Activated naive CD4-positive, alpha-beta T cell treated with anti-CD3 and anti-CD28 coated beads, Interleukin-2, amount 10 ng/mL, durations not matched to agents 7 days and 5 days (primary cell): ENCODE results near the gene ZNF609.
"Not testable (repeated sequence)": the region's sequence is repeated elsewhere in the genome, so short reads cannot be mapped to it uniquely, and the experiment has no call there.

Source experiments
- CTCF ChIA-PET: fragments of 350-600 bp; sonication (Branson Sonifier 250); formaldehyde crosslinking; loops from one replicate; lab custom pipeline; 2021; ENCODE audit warnings: antibody characterized with exemption; lab: Charles Lee
- DNase-seq: peaks from one replicate; pipeline ENCODE4 v3.0.0-alpha.2; 2020
- H3K27ac Mint-ChIP-seq: one replicate; pipeline ENCODE4 v1.8.0; 2021; ENCODE audit warnings: mild to moderate bottlenecking, moderate library complexity, mixed read lengths
- H3K27me3 Mint-ChIP-seq: one replicate; pipeline ENCODE4 v1.8.0; 2021; ENCODE audit warnings: mild to moderate bottlenecking, mixed read lengths
- H3K36me3 Mint-ChIP-seq: one replicate; pipeline ENCODE4 v1.8.0; 2021; ENCODE audit warnings: mixed read lengths
- H3K4me1 Mint-ChIP-seq: one replicate; pipeline ENCODE4 v1.8.0; 2021; ENCODE audit warnings: mixed read lengths
- H3K4me3 Mint-ChIP-seq: one replicate; pipeline ENCODE4 v1.8.0; 2021; ENCODE audit warnings: mild to moderate bottlenecking, moderate library complexity, mixed read lengths
- H3K9me3 Mint-ChIP-seq: one replicate; pipeline ENCODE4 v1.8.0; 2021; ENCODE audit warnings: mixed read lengths

The ZNF609 gene

GRCh38 chr15:64644811-64645210, 184.4 kb downstream of the ZNF609 start:
- H3K27ac Mint-ChIP-seq, H3K27me3 Mint-ChIP-seq, DNase-seq, H3K4me3 Mint-ChIP-seq, H3K9me3 Mint-ChIP-seq: not testable (repeated sequence)
- H3K36me3 Mint-ChIP-seq = peaks cover 27% of the 10 kb centered on the region
- CTCF ChIA-PET = interaction anchor here (0.6 to 1.6 kb wide), 2 partner anchors 22 to 217 kb away, joined by 3 read pairs; no protein-coding TSS in a partner anchor
- peaks cover 37% of the 10 kb centered on the region for H3K4me1 Mint-ChIP-seq

GRCh38 chr15:64645995-64646394, 185.6 kb downstream of the ZNF609 start:
- H3K36me3 Mint-ChIP-seq = peaks cover 25% of the 10 kb centered on the region
- no peaks in the 10 kb centered on the region for H3K9me3 Mint-ChIP-seq
- H3K4me1 Mint-ChIP-seq = peaks cover 34% of the 10 kb centered on the region
- H3K27ac Mint-ChIP-seq = no peak overlapping the region
- DNase-seq = no peak
- no peak overlapping the region for H3K4me3 Mint-ChIP-seq
- CTCF ChIA-PET = interaction anchor here (0.6 kb wide), 1 partner anchor 45 kb away, joined by 3 read pairs; no protein-coding TSS in a partner anchor
- no peaks in the 10 kb centered on the region for H3K27me3 Mint-ChIP-seq

GRCh38 chr15:64647367-64647766, 187.0 kb downstream of the ZNF609 start:
- Mint-ChIP-seq H3K27me3 (no peaks in the 10 kb centered on the region), H3K36me3 (peaks cover 21% of the 10 kb centered on the region), H3K27ac (no peak overlapping the region), H3K4me1 (peaks cover 35% of the 10 kb centered on the region), H3K9me3 (no peaks in the 10 kb centered on the region), H3K4me3 (no peak overlapping the region)
- CTCF ChIA-PET = no interaction called here
- DNase-seq = no peak

DNA sequence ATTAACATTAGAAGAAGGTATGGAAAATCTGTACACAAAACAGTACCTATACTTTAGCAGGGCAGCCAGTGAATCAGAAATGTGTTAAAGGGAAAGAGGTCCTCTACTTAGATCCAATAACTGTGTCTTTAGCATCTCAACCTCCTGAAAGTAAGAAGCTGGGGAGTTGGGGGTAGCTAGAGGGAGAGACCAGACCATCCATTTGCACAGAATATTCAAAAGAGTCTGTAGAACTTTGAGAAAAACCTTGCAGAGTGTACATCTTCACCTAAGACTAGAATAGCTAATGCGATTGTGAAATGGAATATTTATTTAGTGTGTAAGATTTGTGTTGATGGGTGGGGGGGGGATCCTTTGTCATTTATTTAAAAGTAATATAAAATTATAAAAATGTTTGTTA, 190.2 kb downstream of the ZNF609 start:
- Mint-ChIP-seq H3K9me3 (no peaks in the 10 kb centered on the region), H3K27me3 (no peaks in the 10 kb centered on the region), H3K4me1 (peaks cover 42% of the 10 kb centered on the region), H3K27ac (peak overlapping the region; percentile 55), H3K4me3 (no peak overlapping the region), H3K36me3 (peaks cover 10% of the 10 kb centered on the region)
- DNase-seq = no peak
- CTCF ChIA-PET = interaction anchor here (1.0 to 3.8 kb wide), 5 partner anchors 15 to 223 kb away, joined by 3 to 36 read pairs (median 4); no protein-coding TSS in a partner anchor

- DNase-seq = peak; percentile 49
These were observed 191.3 kb downstream of the ZNF609 start for GRCh38 chr15:64651601-64652191.

DNA sequence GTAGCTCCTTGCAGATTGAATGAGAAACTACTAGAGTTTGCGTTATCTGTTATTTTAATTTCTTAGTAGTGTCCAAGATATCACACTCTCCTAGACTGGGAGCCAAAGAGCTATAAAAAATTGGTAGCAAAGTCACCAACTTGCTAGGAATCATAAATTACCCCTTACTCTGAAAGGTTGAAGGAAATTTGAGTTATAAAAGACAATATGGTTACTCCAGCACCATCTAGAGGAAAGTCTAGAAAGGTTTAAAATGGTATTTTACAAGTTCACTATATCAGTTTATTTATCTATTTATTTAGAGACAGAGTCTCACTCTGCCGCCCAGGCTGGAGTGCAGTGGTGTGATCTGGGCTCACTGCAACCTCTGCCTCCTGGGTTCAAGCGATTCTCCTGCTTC, 193.4 kb downstream of the ZNF609 start:
- H3K27me3 Mint-ChIP-seq = no peaks in the 10 kb centered on the region

More at GRCh38 chr15:64651601-64652191, 191.3 kb downstream of the ZNF609 start:
- peaks cover 6% of the 10 kb centered on the region for H3K36me3 Mint-ChIP-seq
- peaks cover 42% of the 10 kb centered on the region for H3K4me1 Mint-ChIP-seq
- H3K27me3 Mint-ChIP-seq = no peaks in the 10 kb centered on the region
- no peak overlapping the region for H3K4me3 Mint-ChIP-seq
- no peaks in the 10 kb centered on the region for H3K9me3 Mint-ChIP-seq
- H3K27ac Mint-ChIP-seq = peak overlapping the region; percentile 88
- CTCF ChIA-PET = interaction anchor here (0.6 to 3.8 kb wide), 18 partner anchors 9 to 824 kb away, joined by 3 to 36 read pairs (median 4); no protein-coding TSS in a partner anchor

DNA sequence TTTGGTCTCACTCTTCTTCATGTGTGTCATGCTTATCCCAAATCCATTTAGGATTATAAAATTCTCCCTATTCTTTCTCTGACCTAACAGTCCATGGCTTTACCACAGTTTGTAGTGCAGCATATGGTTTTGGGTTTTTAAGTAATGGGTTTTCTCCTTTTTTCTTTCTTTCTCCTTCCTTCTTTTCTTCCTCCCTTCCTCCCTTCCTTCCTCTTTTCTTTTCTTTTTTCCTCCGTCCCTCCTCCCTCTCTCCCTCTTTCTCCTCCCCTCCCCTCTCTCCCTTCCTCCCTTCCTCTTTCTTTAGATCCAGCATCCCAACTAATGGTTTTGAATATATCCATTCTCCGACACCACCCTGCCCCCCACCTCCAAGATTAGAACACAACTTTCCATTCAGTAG, 196.1 kb downstream of the ZNF609 start:
- CTCF ChIA-PET = interaction anchor here (1.2 kb wide), 1 partner anchor 229 kb away, joined by 6 read pairs; no protein-coding TSS in a partner anchor
- no peak for DNase-seq

More for the DNA sequence above, 193.4 kb downstream of the ZNF609 start:
- Mint-ChIP-seq H3K27ac (no peak overlapping the region), H3K9me3 (no peaks in the 10 kb centered on the region), H3K36me3 (peaks cover 4% of the 10 kb centered on the region), H3K4me3 (no peak overlapping the region), H3K4me1 (peaks cover 38% of the 10 kb centered on the region)
- CTCF ChIA-PET = interaction anchor here (0.7 to 3.8 kb wide), 24 partner anchors 10 to 492 kb away, joined by 3 to 36 read pairs (median 4); partner anchors contain the start of gene TRIP4
- no peak for DNase-seq

DNA sequence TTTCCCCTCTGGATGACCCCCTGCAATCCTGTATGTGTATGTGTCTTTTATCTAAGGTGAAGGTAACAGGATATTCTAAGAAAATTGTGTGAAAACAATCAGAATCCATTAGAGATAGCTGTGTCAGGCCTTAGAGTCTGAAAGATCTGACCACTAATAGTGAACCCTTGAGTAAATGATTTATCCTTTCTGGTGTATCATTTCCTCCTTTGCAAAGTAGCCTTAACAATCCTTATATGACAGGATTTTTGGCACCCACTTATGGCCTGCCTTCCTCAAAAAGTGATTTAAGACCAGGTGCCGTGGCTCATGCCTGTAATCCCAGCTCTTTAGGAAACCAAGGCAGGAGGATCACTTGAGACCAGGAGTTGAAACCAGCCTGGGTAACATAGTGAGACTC, 204.8 kb downstream of the ZNF609 start:
- H3K9me3 Mint-ChIP-seq = no peaks in the 10 kb centered on the region
- H3K4me3 Mint-ChIP-seq = no peak overlapping the region
- DNase-seq = no peak
- no peaks in the 10 kb centered on the region for H3K4me1 Mint-ChIP-seq
- H3K36me3 Mint-ChIP-seq = peaks cover 9% of the 10 kb centered on the region
- no peaks in the 10 kb centered on the region for H3K27me3 Mint-ChIP-seq
- H3K27ac Mint-ChIP-seq = no peak overlapping the region
- CTCF ChIA-PET = no interaction called here

More for the DNA sequence above, 196.1 kb downstream of the ZNF609 start:
- Mint-ChIP-seq H3K4me3 (no peak overlapping the region), H3K27me3 (no peaks in the 10 kb centered on the region), H3K27ac (no peak overlapping the region), H3K9me3 (no peaks in the 10 kb centered on the region), H3K36me3 (peaks cover 6% of the 10 kb centered on the region), H3K4me1 (peaks cover 21% of the 10 kb centered on the region)

DNA sequence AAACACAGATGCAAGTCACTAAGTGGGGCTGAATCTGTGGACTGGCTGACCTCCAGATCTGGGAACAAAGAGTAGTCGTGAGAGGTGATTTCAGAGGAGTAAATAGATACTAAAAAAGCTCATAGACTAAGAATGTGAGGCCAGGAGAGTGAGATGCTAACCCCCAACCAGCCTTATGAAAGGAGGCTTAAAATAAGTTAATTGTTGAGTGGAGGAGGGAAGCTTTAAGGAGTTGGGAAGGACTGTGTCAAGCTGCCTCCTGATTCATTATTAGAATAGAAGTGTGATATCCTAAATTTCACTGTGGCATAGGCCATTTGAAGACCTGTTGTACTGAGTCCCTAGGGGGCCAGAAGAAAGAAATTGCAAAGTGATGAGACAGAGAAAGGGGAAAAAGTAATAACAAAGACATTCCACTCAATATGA, 207.4 kb downstream of the ZNF609 start:
- H3K36me3 Mint-ChIP-seq = peaks cover 15% of the 10 kb centered on the region
- H3K27me3 Mint-ChIP-seq = no peaks in the 10 kb centered on the region
- H3K9me3 Mint-ChIP-seq = no peaks in the 10 kb centered on the region
- DNase-seq = no peak
- no peaks in the 10 kb centered on the region for H3K4me1 Mint-ChIP-seq
- H3K27ac Mint-ChIP-seq = no peak overlapping the region
- CTCF ChIA-PET = interaction anchor here (0.7 kb wide), 1 partner anchor 16 kb away, joined by 3 read pairs; no protein-coding TSS in a partner anchor
- no peak overlapping the region for H3K4me3 Mint-ChIP-seq

GRCh38 chr15:64673866-64674265, 213.5 kb downstream of the ZNF609 start:
- Mint-ChIP-seq H3K4me1 (peaks cover 5% of the 10 kb centered on the region), H3K9me3 (no peaks in the 10 kb centered on the region), H3K36me3 (peaks cover 45% of the 10 kb centered on the region), H3K4me3 (no peak overlapping the region), H3K27me3 (no peaks in the 10 kb centered on the region), H3K27ac (no peak overlapping the region)
- CTCF ChIA-PET = interaction anchor here (1.8 to 2.6 kb wide), 2 partner anchors 10 to 13 kb away, joined by 7 read pairs; no protein-coding TSS in a partner anchor
- no peak for DNase-seq

GRCh38 chr15:64678126-64678819, 217.9 kb downstream of the ZNF609 start:
- Mint-ChIP-seq H3K4me3 (no peak overlapping the region), H3K9me3 (no peaks in the 10 kb centered on the region), H3K36me3 (peaks cover 66% of the 10 kb centered on the region), H3K4me1 (peaks cover 3% of the 10 kb centered on the region), H3K27ac (no peak overlapping the region), H3K27me3 (no peaks in the 10 kb centered on the region)
- DNase-seq = no peak
- CTCF ChIA-PET = interaction anchor here (0.9 to 1.7 kb wide), 2 partner anchors 50 to 254 kb away, joined by 3 to 5 read pairs; no protein-coding TSS in a partner anchor

DNA sequence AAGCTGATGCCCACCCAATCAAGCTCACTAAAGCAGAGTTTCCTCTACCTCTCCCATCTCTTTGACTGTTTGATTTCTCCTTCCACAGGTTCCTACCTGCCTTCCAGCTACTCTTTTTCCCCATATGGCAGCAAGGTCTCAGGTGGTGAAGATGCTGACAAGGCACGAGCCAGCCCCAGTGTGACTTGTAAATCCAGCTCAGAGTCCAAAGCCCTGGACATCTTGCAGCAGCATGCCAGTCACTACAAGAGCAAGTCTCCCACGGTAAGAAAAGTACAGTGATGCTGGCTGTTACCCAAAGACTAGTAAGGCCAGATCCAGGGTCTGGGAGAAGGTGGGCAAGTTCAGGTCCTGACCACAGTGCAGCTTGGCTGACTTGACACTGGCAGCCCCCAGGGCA, 219.7 kb downstream of the ZNF609 start:
- peak overlapping the region; percentile 38 for H3K27ac Mint-ChIP-seq
- CTCF ChIA-PET = interaction anchor here (1.3 to 3.2 kb wide), 4 partner anchors 37 to 253 kb away, joined by 3 to 13 read pairs (median 4); no protein-coding TSS in a partner anchor
- no peak overlapping the region for H3K4me3 Mint-ChIP-seq
- no peaks in the 10 kb centered on the region for H3K4me1 Mint-ChIP-seq
- no peaks in the 10 kb centered on the region for H3K27me3 Mint-ChIP-seq
- no peak for DNase-seq
- H3K36me3 Mint-ChIP-seq = peaks cover 56% of the 10 kb centered on the region
- no peaks in the 10 kb centered on the region for H3K9me3 Mint-ChIP-seq

DNA sequence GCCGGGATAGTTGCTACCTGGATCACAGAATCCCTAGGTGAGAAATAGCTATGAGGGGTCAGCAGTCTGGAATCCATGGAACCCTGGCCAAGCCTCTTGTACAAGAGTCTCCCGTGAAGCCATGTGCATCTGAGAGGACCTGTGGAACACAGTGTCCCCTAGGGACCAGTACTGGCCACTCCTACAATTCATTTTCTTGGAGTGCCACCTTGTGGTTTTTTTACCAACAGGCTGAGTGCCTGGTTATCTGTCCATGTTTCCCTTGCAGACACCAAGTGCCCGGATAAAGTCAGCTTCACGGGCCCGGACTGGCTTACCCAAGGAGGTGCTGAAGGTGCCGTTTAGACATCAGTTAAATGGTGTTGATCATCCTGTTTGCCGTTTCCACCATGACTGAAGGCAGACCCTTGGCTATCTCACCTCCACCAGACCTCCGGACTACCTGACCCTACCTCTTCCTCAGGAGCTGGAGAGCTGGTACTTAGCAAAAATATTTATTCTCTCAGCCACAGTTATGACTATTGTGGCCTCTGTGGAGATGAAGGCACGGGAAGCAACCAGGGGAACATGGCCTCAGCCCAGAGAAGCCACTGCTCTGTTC, 221.1 kb downstream of the ZNF609 start:
- Mint-ChIP-seq H3K9me3 (no peaks in the 10 kb centered on the region), H3K4me3 (no peak overlapping the region), H3K36me3 (peaks cover 56% of the 10 kb centered on the region), H3K4me1 (no peaks in the 10 kb centered on the region), H3K27ac (no peak overlapping the region), H3K27me3 (no peaks in the 10 kb centered on the region)
- DNase-seq = peak; percentile 26
- CTCF ChIA-PET = interaction anchor here (0.9 to 3.2 kb wide), 2 partner anchors 46 to 254 kb away, joined by 5 to 13 read pairs; no protein-coding TSS in a partner anchor

- H3K9me3 Mint-ChIP-seq = no peaks in the 10 kb centered on the region
- H3K4me1 Mint-ChIP-seq = no peaks in the 10 kb centered on the region
- H3K27me3 Mint-ChIP-seq = no peaks in the 10 kb centered on the region
- peaks cover 58% of the 10 kb centered on the region for H3K36me3 Mint-ChIP-seq
- H3K4me3 Mint-ChIP-seq = no peak overlapping the region
- H3K27ac Mint-ChIP-seq = peak overlapping the region; percentile 50
- DNase-seq = no peak
- CTCF ChIA-PET = interaction anchor here (0.5 to 6.1 kb wide), 5 partner anchors 41 to 368 kb away, joined by 3 to 78 read pairs (median 4); no protein-coding TSS in a partner anchor
These were observed 221.9 kb downstream of the ZNF609 start for GRCh38 chr15:64682255-64682654.
